Central memory CD4-positive, alpha-beta T cell (primary cell): ENCODE measurements around the gene ZNF624.

ENCODE experiments used
- DNase-seq: peaks from one replicate; pipeline ENCODE4 v3.0.0; 2022

Gene ZNF624

DNA sequence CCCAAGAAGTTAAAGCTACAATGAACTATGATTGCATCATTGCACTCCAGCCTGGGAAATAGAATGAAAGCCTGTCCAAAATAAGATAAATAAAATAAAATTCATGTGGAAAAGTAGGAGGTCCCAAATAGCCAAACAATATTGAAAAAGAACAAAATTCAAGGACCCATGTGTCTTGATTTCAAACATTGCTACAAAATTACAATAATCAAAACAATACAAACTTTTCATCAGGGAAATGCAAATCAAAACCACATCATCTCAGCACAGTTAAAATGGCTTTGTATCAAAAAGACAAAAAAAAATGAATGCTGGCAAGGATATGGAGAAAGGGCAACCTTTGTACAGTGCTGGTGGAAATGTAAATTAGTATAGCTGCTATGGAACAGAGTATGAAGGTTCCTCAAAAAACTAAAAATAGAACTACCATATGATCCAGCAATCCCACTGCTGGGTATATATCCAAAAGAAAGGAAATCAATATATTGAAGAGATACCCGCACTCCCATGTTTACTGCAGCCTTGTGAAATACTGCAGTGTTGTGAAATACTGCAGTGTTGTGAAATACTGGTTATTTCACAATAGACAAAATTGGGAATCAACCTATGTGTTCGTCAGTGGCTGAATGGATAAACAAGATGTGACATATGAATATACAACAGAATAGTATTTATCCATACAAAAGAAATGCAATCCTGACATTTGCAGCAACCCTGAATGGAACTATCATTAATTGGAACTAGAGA is 60.1 kb downstream of the ZNF624 start:
- DNase-seq: no peak

DNA sequence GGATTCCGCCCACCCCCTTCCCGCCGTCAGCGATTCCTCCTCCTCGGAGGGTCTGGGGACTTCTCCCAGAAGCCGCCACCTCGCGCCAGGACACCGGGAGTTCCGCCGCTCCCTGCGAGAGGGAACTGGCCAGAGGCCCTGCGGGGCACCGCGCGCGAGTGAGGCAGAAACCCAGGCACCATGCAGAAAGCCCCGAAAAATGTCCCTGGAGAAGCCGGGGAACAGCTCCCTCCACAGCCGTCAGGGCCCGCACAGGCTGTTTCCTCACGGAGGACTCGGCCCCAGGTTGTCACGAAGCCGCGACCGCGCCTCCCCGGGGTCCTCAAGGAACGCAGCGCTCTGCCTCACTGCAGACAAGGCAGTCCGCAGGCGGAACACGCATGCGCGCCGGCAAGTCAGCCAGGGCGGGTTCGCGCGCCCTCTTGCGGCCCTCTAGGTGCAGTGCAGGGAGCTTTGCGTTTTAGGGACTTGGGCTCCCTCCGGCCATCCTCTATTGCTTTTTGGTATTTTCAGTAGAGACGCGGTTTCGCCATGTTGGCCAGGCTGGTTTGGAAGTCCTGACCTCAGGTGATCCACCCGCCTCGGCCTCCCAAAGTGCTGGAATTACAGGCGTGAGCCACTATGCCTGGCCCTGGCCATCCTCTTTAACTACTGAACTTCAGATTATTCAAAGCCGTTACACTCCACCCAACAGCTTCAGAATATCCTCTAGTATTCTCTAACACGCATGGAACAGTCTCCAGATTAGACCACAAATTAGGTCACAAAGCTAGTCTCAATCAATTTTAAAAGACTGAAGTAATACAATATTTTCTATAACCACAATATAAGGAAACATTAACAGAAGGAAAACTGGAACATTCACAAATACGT is 64.3 kb downstream of the ZNF624 start:
- DNase-seq: peak; percentile 89

DNA sequence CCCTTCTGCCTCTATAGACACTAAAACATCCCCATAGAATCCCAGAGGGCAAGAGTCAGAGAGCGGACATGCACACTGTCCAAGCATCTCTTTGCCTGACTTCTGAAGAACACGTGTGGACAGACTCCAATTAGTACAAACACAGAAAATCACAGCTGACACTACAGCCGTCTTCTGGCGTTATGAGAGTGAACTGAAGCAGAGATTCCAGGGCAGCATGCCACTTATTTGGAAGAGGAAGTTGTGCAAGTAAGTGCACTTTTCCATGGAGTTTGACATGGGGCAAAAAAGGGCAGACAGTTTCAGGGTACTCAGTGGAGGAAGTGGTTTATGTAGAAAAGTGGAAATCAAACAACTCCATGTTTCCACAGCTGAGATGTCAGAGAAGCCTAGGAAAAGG is 67.9 kb downstream of the ZNF624 start:
- DNase-seq: no peak

DNA sequence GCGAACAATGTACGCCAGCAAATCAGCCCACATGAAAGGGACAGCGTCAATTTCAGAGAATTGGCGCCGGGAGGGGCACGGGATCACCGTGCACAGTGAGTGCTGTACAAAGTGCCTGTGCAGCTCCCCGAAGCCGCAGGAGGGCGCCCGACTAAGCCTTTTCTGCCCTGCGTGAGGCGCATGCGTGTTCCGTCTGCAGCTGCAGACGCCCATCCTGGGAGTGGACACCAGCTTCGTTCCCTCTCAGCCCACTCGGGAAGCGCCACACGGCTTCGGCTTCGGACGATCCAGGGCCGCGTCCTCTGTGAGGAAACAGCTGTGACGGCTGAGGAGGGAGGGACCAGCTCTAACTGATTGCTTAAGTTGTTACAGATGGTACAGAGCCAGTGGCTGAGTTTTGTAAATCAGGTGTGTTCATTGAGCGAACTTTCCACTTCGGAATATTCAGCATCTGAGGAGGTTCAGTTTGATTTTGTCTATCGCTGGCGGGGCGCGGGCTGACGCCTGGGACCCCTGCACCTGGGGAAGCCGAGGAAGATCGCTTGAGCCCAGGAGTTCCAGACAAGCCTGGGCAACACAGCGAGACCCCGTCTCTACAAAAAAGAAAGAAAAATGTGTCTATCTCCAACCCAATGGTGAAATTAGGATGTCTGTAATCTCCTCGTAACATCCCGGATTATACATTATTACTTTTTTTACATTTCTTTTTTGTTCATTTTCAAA is 69.2 kb downstream of the ZNF624 start:
- peak; percentile 92 for DNase-seq

DNA sequence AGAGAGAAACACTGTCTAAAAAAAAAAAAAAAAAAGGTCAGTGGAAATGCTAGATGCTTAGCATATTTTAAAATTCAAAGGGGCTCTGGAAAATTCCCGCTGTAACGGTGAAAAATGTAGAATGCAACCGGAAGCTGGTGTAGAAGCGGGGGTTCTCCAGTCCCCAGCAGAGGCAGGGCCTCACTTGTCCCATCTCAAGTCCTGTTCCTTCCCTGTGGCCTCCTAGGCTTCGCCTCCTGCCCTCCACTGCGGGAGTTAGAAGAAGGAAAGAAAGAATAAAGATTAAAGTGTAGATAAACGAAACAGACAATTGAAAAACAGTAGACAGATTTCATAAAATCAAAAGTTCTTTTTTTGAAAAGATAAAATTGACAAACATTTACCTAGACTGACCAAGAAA is 69.9 kb downstream of the ZNF624 start:
- no peak for DNase-seq

DNA sequence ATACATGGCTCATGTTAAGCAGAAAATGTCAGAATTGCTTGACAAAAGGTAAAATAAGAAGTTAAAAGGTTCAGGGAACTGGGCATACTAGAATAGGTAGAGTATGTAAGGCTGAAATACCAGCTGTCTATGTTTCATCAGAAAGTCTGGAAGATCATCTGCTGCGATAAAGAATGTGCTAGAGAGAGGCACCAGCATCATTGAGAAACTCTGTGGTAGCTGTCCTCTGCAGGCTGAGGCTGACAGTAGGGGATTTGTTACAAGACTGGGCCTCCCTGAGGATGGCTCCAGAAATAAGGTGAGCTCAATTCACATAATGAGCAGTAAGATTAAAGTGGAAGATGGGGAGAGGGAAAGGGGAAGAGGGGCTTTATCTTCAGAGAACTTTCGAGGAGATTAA is 80.2 kb downstream of the ZNF624 start:
- DNase-seq: no peak
